GM23338 (cell line): ENCODE measurements around the gene ALCAM. TPM values are rescaled to one million over a fixed set of nuclear protein-coding genes. Genes with fewer than 3 reads are reported as not detected.

ENCODE experiments used
- ATAC-seq: fragments of 200-7000 bp; cut with Tn5 transposase; 3 replicates; pipeline ENCODE4 v1.9.1; 2020
- DNase-seq: peaks from one replicate; pipeline ENCODE4 v3.0.0-alpha.2; 2015; ENCODE audit warnings: low spot score
- H2AFZ ChIP-seq: fragments of 200-600 bp; sonication (generic); 2 replicates; pipeline ENCODE4 v1.8.0; 2016; ENCODE audit warnings: antibody characterized with exemption, mild to moderate bottlenecking, moderate library complexity
- H3F3A ChIP-seq: fragments of 200-600 bp; sonication (generic); replicated peaks from 2 replicates; pipeline ENCODE4 v1.8.0; 2017; ENCODE audit warnings: antibody characterized with exemption, mixed run types, low read depth
- H3K27ac ChIP-seq: fragments of 200-600 bp; sonication (generic); 2 replicates; pipeline ENCODE4 v1.6.1; 2016; ENCODE audit warnings: low read depth
- H3K27me3 ChIP-seq: fragments of 200-600 bp; sonication (generic); 2 replicates; pipeline ENCODE4 v1.8.0; 2016; ENCODE audit warnings: mild to moderate bottlenecking, mixed run types, moderate library complexity; ENCODE audit not compliant: insufficient read depth
- H3K36me3 ChIP-seq: fragments of 200-600 bp; sonication (generic); 2 replicates; pipeline ENCODE4 v1.8.0; 2016; ENCODE audit warnings: mild to moderate bottlenecking; ENCODE audit not compliant: insufficient read depth
- H3K4me1 ChIP-seq: fragments of 200-600 bp; sonication (generic); 2 replicates; pipeline ENCODE4 v1.8.0; 2016; ENCODE audit warnings: mild to moderate bottlenecking, moderate library complexity; ENCODE audit not compliant: insufficient read depth
- H3K4me2 ChIP-seq: fragments of 200-600 bp; sonication (generic); 2 replicates; pipeline ENCODE4 v1.7.1; 2017; ENCODE audit warnings: mixed run types
- H3K4me3 ChIP-seq: fragments of 200-600 bp; sonication (generic); 2 replicates; pipeline ENCODE4 v1.6.1; 2016; ENCODE audit warnings: mixed run types
- H3K79me2 ChIP-seq: fragments of 200-600 bp; sonication (generic); replicated peaks from 2 replicates; pipeline ENCODE4 v1.8.0; 2017; ENCODE audit warnings: mild to moderate bottlenecking; ENCODE audit not compliant: insufficient read depth
- H3K9me2 ChIP-seq: fragments of 200-600 bp; sonication (generic); 2 replicates; pipeline ENCODE4 v1.8.0; 2017; ENCODE audit not compliant: insufficient read depth
- H4K20me1 ChIP-seq: fragments of 200-600 bp; sonication (generic); replicated peaks from 2 replicates; pipeline ENCODE4 v1.8.0; 2017; ENCODE audit warnings: mild to moderate bottlenecking; ENCODE audit not compliant: insufficient read depth
- H3K27ac Mint-ChIP-seq: 2 replicates; pipeline ENCODE4 v1.8.0; 2020; ENCODE audit warnings: inconsistent platforms, mild to moderate bottlenecking, moderate library complexity, mixed read lengths
- H3K27me3 Mint-ChIP-seq: 3 replicates; pipeline ENCODE4 v1.8.0; 2022; ENCODE audit warnings: low read depth, mild to moderate bottlenecking, moderate library complexity, mixed read lengths, inconsistent platforms; ENCODE audit not compliant: insufficient read depth, poor library complexity
- H3K36me3 Mint-ChIP-seq: 3 replicates; pipeline ENCODE4 v1.8.0; 2021; ENCODE audit warnings: low read depth, mild to moderate bottlenecking, inconsistent platforms, moderate library complexity, mixed read lengths
- H3K4me1 Mint-ChIP-seq: 3 replicates; pipeline ENCODE4 v1.8.0; 2020; ENCODE audit warnings: mild to moderate bottlenecking, inconsistent platforms, mixed read lengths
- H3K4me3 Mint-ChIP-seq: 3 replicates; pipeline ENCODE4 v1.8.0; 2021; ENCODE audit warnings: moderate library complexity, mild to moderate bottlenecking, inconsistent platforms, mixed read lengths
- H3K9me3 Mint-ChIP-seq: 3 replicates; pipeline ENCODE4 v1.8.0; 2020; ENCODE audit warnings: moderate library complexity, mild to moderate bottlenecking, inconsistent platforms, mixed read lengths
- CREB1 ChIP-seq: fragments of 250-450 bp; sonication (Bioruptor Pico); IDR thresholded peaks from 2 replicates; pipeline ENCODE4 v1.5.0; 2020; ENCODE audit warnings: low read depth, mild to moderate bottlenecking, moderate library complexity
- CTCF ChIP-seq, 2 experiments: fragments of 200-600 bp in 1 of 2; sonication (generic) in 1 of 2; conservative IDR thresholded peaks; 2 replicates each; pipeline versions ENCODE4 v1.5.1 to v1.6.1; 2016 to 2017; ENCODE audit warnings: antibody characterized with exemption in 2 of 2, low read depth in 2 of 2, mild to moderate bottlenecking in 2 of 2, moderate library complexity in 1 of 2
- ETS1 ChIP-seq: IDR thresholded peaks from 2 replicates; pipeline ENCODE4 v1.6.1; 2016; ENCODE audit warnings: antibody characterized with exemption
- EZH2 ChIP-seq: fragments of 200-600 bp; sonication (generic); IDR thresholded peaks from one replicate; pipeline ENCODE4 v1.8.0; 2017; ENCODE audit warnings: antibody characterized with exemption, mild to moderate bottlenecking, low read depth; ENCODE audit not compliant: unreplicated experiment
- EZH2phosphoT487 ChIP-seq: fragments of 200-600 bp; sonication (generic); IDR thresholded peaks from one replicate; pipeline ENCODE4 v1.8.1; 2018; ENCODE audit warnings: antibody characterized with exemption; ENCODE audit not compliant: unreplicated experiment
- JUNB ChIP-seq: IDR thresholded peaks from one replicate; pipeline ENCODE4 v1.6.1; 2016; ENCODE audit warnings: antibody characterized with exemption; ENCODE audit not compliant: unreplicated experiment
- POLR2AphosphoS5 ChIP-seq: IDR thresholded peaks from 2 replicates; pipeline ENCODE4 v1.6.1; 2016; ENCODE audit warnings: antibody characterized with exemption, low read depth
- REST ChIP-seq: IDR thresholded peaks from one replicate; pipeline ENCODE4 v1.6.1; 2018; ENCODE audit warnings: antibody characterized with exemption; ENCODE audit not compliant: unreplicated experiment
- ZNF114 ChIP-seq: fragments of 250-450 bp; sonication (Bioruptor Pico); IDR thresholded peaks from 2 replicates; pipeline ENCODE4 v1.5.0; 2020; ENCODE audit warnings: mild to moderate bottlenecking, moderate library complexity
- polyA plus RNA-seq: library from polyadenylated mRNA; unstranded; fragments of >200 nt; fragmentation: Nextera tagmentation; extraction: Ambion mirVana; gene quantifications from 2 replicates; pipeline ENCODE4 v1.2.1, GENCODE V29; 2016
- total RNA-seq: library from RNA; depleted of rRNA; stranded (reverse); fragments of >200 nt; shearing (Covaris generic); gene quantifications from 2 replicates; pipeline ENCODE4 v1.2.3, GENCODE V29; 2014

ALCAM gene
- total and polyA plus RNA-seq, 2 experiments from 2014 or later: 11.3 to 36.0 TPM

- TF ChIP-seq EZH2phosphoT487 (no peak), REST (no peak), ZNF114 (no peak), POLR2AphosphoS5 (no peak), JUNB (no peak)
Measured at GRCh38 chr3:105413343-105413887, 46.7 kb downstream of the ALCAM start (continued).

- Mint-ChIP-seq H3K27me3 (no peaks in the 10 kb centered on the region), H3K9me3 (no peaks in the 10 kb centered on the region), H3K27ac (peak overlapping the region; percentile 33; the same call in 1 of the 2 replicates), H3K4me1 (peaks cover 8% of the 10 kb centered on the region; the same call in 2 of the 3 replicates), H3K4me3 (no peak overlapping the region), H3K36me3 (no peaks in the 10 kb centered on the region)
- Histone ChIP-seq H3K36me3 (no peaks in the 10 kb centered on the region), H3K27ac (no peak overlapping the region), H3K79me2 (no peaks in the 10 kb centered on the region), H3F3A (no peaks in the 10 kb centered on the region), H3K9me2 (no peaks in the 10 kb centered on the region), H4K20me1 (no peaks in the 10 kb centered on the region), H3K4me1 (no peaks in the 10 kb centered on the region), H3K4me2 (no peak overlapping the region), H2AFZ (no peak overlapping the region), H3K4me3 (no peak overlapping the region), H3K27me3 (no peaks in the 10 kb centered on the region)
- TF ChIP-seq EZH2phosphoT487 (no peak), ETS1 (no peak), CTCF (conservative IDR thresholded peaks at IDR 0.05; ENCODE audit: low read depth in 2 of 2) (no peak), REST (no peak), EZH2 (no peak), CREB1 (CRISPR knock-in tag) (no peak)
- DNase-seq: no peak
- ATAC-seq: no peak
Measured at GRCh38 chr3:105414841-105415240, 48.1 kb downstream of the ALCAM start.
